ENCODE data around the gene CHST9. TPM values are rescaled to one million over a fixed set of nuclear protein-coding genes. Genes with fewer than 3 reads are reported as not detected.

Gene CHST9, protein sequence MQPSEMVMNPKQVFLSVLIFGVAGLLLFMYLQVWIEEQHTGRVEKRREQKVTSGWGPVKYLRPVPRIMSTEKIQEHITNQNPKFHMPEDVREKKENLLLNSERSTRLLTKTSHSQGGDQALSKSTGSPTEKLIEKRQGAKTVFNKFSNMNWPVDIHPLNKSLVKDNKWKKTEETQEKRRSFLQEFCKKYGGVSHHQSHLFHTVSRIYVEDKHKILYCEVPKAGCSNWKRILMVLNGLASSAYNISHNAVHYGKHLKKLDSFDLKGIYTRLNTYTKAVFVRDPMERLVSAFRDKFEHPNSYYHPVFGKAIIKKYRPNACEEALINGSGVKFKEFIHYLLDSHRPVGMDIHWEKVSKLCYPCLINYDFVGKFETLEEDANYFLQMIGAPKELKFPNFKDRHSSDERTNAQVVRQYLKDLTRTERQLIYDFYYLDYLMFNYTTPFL
- not detected in 5 replicates for total RNA-seq (2022; extraction: Qiagen RNA extraction; ENCODE audit: low read depth)

DNA sequence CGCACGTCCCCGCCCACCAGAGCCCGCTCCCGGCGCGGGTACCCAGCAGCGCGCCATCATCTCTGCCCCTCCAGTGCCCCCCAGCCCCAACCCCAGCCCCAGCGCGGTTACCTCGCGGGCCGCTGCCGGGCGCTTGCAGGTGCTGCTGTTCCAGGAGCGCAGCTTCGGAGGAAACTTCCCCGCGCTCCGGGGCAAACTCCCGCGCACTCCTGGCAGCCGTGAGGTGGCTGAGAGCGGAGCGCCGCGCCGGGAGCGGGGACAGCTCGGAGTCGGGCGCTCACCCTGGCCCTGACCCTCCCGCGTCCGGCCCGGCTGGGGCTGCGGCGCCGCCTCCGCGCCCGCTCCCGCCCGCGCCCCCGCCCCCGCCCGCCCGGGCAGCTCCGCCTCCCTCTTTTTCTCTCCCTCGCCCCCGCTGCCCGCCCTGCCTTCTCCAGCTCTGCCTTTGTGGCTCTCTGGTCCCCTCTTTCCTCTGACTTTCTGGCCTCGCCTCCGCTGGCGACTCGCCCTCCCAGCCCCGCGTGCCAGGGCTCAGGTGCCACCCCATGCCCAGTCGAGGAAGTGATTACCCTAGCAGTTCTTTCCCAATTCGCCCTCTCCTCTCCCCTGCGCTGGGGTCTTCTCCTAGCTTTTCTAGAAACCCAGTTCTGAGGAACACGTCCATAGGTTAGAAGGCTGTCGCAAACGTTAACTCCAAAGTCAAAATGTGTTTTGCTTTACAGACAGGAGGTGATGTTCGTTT is at the start of gene CHST9:
CHST9 (minus strand) TSS at position 284 of the 739 bp plus-strand sequence. CDS start 42,499 bp downstream, outside the sequence.

DNA sequence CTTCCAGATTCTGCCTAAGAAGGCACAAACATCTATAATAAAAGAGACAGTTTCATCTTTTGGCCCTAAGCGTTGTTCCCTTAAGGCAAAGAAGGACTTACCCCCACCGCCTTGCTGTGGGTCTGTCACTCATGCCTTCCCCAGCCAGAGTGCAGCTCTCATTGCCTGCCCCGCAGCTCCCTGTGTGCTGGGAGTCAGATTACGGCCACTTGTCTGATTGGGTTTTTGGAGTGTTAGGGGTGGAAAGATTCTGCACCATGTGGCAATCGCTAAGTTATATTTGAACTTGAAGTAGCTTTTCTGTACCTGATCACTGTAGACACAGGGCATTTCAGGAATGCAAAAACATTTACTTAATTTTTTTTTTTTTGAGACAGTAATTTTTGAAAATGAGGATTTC is 319.6 kb downstream of the CHST9 start, which contains the start of gene AQP4:
AQP4 (minus strand) TSS at position 151 of the 400 bp plus-strand sequence; CDS start at position 133, 18 bp downstream.

Data from A549 treated with DMSO at 1 μM for 4 hours (cell line).